Stimulated activated naive CD4-positive, alpha-beta T cell treated with Interleukin-2 at 50 U/mL for 16 hours (primary cell): ENCODE measurements around the gene ZNF519.

Experiments
- DNase-seq: peaks from one replicate; lab custom pipeline; 2025; lab: John Stamatoyannopoulos, UW

The ZNF519 gene

GRCh38 chr18:14098428-14098827 lies 33.8 kb downstream of the ZNF519 start:
- DNase-seq: no peak

- DNase-seq: no peak
These were observed 34.5 kb downstream of the ZNF519 start for GRCh38 chr18:14097761-14098160.

- DNase-seq: no peak
These were observed 38.8 kb downstream of the ZNF519 start for GRCh38 chr18:14093307-14093915.

GRCh38 chr18:14092625-14093306 lies 39.5 kb downstream of the ZNF519 start:
- DNase-seq: no peak

- no peak for DNase-seq
These were observed 42.5 kb downstream of the ZNF519 start for GRCh38 chr18:14089781-14090180.

GRCh38 chr18:14089191-14089590 lies 43.0 kb downstream of the ZNF519 start:
- no peak for DNase-seq

GRCh38 chr18:14086458-14087231 lies 45.6 kb downstream of the ZNF519 start:
- no peak for DNase-seq

- no peak for DNase-seq
These were observed 46.3 kb downstream of the ZNF519 start for GRCh38 chr18:14085770-14086457.

GRCh38 chr18:14075196-14075595 lies 57.0 kb downstream of the ZNF519 start:
- DNase-seq: no peak

- DNase-seq: no peak
These were observed 58.0 kb downstream of the ZNF519 start for GRCh38 chr18:14074187-14074586.

GRCh38 chr18:14053661-14054060 lies 78.6 kb downstream of the ZNF519 start:
- DNase-seq: no peak
